GM04503 (cell line): Measurements from ENCODE around the gene AOPEP.

Experiments
- DNase-seq: peaks from one replicate; pipeline ENCODE4 v3.0.0-alpha.2; 2012; ENCODE audit warnings: low read depth

Gene AOPEP

GRCh38 chr9:94993160-94993820, 266.8 kb downstream of the AOPEP start:
- no peak for DNase-seq

GRCh38 chr9:94993821-94994165, 267.3 kb downstream of the AOPEP start:
- DNase-seq = no peak

- DNase-seq = no peak
Observed at GRCh38 chr9:94995048-94995693, 268.7 kb downstream of the AOPEP start.

GRCh38 chr9:94996641-94997040, 270.1 kb downstream of the AOPEP start:
- no peak for DNase-seq

- DNase-seq = no peak
Observed at GRCh38 chr9:94997727-94998126, 271.2 kb downstream of the AOPEP start.

GRCh38 chr9:94999832-95000231, 273.3 kb downstream of the AOPEP start:
- no peak for DNase-seq

- DNase-seq = no peak
Observed at GRCh38 chr9:95000821-95001220, 274.3 kb downstream of the AOPEP start.

- DNase-seq = no peak
Observed at GRCh38 chr9:95001720-95002119, 275.2 kb downstream of the AOPEP start.

- no peak for DNase-seq
Observed at GRCh38 chr9:95003689-95004410, 277.4 kb downstream of the AOPEP start.

GRCh38 chr9:95004411-95005277, 278.1 kb downstream of the AOPEP start:
- DNase-seq = no peak

- DNase-seq = no peak
Observed at GRCh38 chr9:95005278-95006143, 279.0 kb downstream of the AOPEP start.

GRCh38 chr9:95007226-95007869, 280.8 kb downstream of the AOPEP start:
- no peak for DNase-seq

GRCh38 chr9:95008151-95008771, 281.8 kb downstream of the AOPEP start:
- no peak for DNase-seq

- no peak for DNase-seq
Observed at GRCh38 chr9:95009459-95009858, 283.0 kb downstream of the AOPEP start.

- no peak for DNase-seq
Observed at GRCh38 chr9:95010431-95010838, 283.9 kb downstream of the AOPEP start.

GRCh38 chr9:95012035-95012708, 285.7 kb downstream of the AOPEP start:
- DNase-seq = no peak

- DNase-seq = no peak
Observed at GRCh38 chr9:95012902-95013301, 286.4 kb downstream of the AOPEP start.

GRCh38 chr9:95014917-95015316, 288.4 kb downstream of the AOPEP start:
- no peak for DNase-seq

GRCh38 chr9:95015569-95015968, 289.1 kb downstream of the AOPEP start:
- no peak for DNase-seq

- DNase-seq = no peak
Observed at GRCh38 chr9:95017062-95017461, 290.6 kb downstream of the AOPEP start.
